Osteocyte (in vitro differentiated cells): ENCODE data around the gene ETS1. TPM values are rescaled to one million over a fixed set of nuclear protein-coding genes. Genes with fewer than 3 reads are reported as not detected.
A peak's percentile ranks its signal among the peaks of the same experiment; 100 is the strongest.

Experiments used
- DNase-seq: peaks from one replicate; pipeline ENCODE4 v3.0.0; 2021; ENCODE audit warnings: mixed read lengths; ENCODE audit not compliant: unreplicated experiment; ENCODE audit errors: extremely low spot score
- H3K27ac Mint-ChIP-seq: one replicate; pipeline ENCODE4 v1.8.0; 2021; ENCODE audit warnings: mild to moderate bottlenecking, mixed read lengths; ENCODE audit not compliant: unreplicated experiment
- H3K27me3 Mint-ChIP-seq: one replicate; pipeline ENCODE4 v1.8.0; 2021; ENCODE audit warnings: mixed read lengths; ENCODE audit not compliant: unreplicated experiment
- H3K36me3 Mint-ChIP-seq: one replicate; pipeline ENCODE4 v1.8.0; 2021; ENCODE audit warnings: mixed read lengths; ENCODE audit not compliant: unreplicated experiment
- H3K4me1 Mint-ChIP-seq: one replicate; pipeline ENCODE4 v1.8.0; 2021; ENCODE audit warnings: mixed read lengths; ENCODE audit not compliant: unreplicated experiment
- H3K4me3 Mint-ChIP-seq: one replicate; pipeline ENCODE4 v1.8.0; 2021; ENCODE audit warnings: mild to moderate bottlenecking, moderate library complexity, mixed read lengths; ENCODE audit not compliant: unreplicated experiment
- H3K9me3 Mint-ChIP-seq: one replicate; pipeline ENCODE4 v1.8.0; 2021; ENCODE audit warnings: mixed read lengths; ENCODE audit not compliant: unreplicated experiment
- total RNA-seq: library from RNA; stranded (reverse); gene quantifications from 2 replicates; pipeline ENCODE4 v1.2.1, GENCODE V29; 2021
- TF ChIP-seq, protein P1 (sequence below): fragments of 200-600 bp; sonication (generic); IDR thresholded peaks from 2 replicates; pipeline ENCODE4 v1.5.0; 2021; ENCODE audit warnings: antibody characterized with exemption, mild to moderate bottlenecking, moderate library complexity

The ETS1 gene
- total RNA-seq, 1 donor from 2014 or later, result 77.9 TPM

DNA sequence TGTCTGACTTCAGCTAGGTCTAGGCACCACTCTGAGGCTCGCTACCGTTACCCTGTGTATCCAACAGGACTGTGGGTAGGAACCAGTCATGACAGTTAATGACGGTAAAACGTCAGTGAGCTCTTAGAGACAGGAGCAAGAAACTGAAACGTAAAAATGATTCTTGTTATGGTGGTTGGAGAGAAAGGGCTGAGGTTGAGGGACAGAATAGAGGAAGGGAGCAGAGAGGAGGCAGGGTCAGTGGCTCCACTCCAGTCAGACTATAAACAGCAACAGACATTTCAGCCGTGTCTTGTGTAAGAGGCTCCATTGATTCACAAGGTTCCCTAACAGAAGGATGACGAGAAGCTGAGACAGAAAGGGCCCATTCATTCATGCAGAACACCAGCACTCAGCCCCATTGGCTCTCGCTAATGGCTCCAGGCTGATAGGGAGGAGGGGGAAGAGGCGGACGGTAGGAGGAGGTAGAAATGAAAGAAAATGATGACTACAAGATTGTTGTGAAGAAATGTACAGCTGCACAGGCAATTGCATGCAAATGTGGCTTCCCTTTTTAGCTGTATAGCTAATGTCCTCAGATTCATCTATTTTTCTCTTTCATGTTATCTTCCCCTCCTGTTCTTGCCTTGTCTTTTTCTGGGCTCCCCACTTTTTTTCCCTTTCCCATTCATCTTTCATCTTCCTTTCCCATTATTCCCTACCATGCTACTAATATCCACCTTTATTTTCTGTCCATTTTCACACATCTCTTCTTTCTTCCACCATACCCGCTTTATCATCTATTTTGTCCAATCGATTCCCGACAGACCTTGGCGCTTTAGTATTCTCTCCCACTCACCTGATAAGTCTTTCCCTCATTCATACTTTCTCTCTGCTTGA is 34.3 kb downstream of the ETS1 start:
- peaks cover 23% of the 10 kb centered on the region for H3K4me1 Mint-ChIP-seq
- DNase-seq, result no peak
- H3K27me3 Mint-ChIP-seq, result no peaks in the 10 kb centered on the region
- no peak overlapping the region for H3K27ac Mint-ChIP-seq
- no peaks in the 10 kb centered on the region for H3K36me3 Mint-ChIP-seq
- H3K4me3 Mint-ChIP-seq, result no peak overlapping the region
- TF ChIP-seq, protein P1, sequence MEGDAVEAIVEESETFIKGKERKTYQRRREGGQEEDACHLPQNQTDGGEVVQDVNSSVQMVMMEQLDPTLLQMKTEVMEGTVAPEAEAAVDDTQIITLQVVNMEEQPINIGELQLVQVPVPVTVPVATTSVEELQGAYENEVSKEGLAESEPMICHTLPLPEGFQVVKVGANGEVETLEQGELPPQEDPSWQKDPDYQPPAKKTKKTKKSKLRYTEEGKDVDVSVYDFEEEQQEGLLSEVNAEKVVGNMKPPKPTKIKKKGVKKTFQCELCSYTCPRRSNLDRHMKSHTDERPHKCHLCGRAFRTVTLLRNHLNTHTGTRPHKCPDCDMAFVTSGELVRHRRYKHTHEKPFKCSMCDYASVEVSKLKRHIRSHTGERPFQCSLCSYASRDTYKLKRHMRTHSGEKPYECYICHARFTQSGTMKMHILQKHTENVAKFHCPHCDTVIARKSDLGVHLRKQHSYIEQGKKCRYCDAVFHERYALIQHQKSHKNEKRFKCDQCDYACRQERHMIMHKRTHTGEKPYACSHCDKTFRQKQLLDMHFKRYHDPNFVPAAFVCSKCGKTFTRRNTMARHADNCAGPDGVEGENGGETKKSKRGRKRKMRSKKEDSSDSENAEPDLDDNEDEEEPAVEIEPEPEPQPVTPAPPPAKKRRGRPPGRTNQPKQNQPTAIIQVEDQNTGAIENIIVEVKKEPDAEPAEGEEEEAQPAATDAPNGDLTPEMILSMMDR, result no peak
- H3K9me3 Mint-ChIP-seq, result no peaks in the 10 kb centered on the region

DNA sequence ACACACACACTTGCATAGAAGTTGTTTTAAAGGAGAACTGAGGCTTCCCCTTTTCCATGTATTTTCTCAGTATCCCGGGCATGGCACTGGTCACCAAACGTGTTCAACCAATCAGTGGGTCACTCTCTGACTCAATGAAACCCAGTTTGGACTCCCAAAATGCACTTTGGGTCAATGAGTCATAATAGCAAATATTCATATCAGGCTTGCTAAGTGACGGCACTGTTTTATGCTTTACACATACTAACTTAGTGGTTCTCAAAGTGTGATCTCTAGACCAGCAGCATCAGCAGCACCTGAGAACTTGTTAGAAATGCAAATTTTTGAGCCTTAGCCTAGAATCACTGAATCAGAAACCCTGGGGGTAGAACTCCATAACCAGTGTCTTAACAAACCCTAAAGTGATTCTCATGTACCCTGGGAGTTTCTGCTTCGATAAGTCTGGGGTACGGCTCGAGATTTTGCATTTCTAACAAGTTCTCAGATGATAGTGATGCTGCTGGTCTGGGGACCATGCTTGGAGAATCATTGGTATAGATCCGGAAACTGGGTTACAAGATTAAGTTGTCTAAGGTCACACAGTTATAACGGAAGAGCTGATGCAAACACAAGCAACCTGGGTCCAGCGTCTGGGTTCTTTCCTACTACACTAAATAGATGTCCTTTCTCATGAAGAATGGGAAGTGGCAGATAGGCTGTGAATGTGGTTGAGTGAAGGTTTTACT is 35.6 kb downstream of the ETS1 start:
- H3K9me3 Mint-ChIP-seq, result no peaks in the 10 kb centered on the region
- no peak overlapping the region for H3K27ac Mint-ChIP-seq
- H3K36me3 Mint-ChIP-seq, result no peaks in the 10 kb centered on the region
- H3K4me1 Mint-ChIP-seq, result peaks cover 35% of the 10 kb centered on the region
- no peak overlapping the region for H3K4me3 Mint-ChIP-seq
- TF ChIP-seq, protein P1, result no peak
- H3K27me3 Mint-ChIP-seq, result no peaks in the 10 kb centered on the region
- DNase-seq, result peak; percentile 19

DNA sequence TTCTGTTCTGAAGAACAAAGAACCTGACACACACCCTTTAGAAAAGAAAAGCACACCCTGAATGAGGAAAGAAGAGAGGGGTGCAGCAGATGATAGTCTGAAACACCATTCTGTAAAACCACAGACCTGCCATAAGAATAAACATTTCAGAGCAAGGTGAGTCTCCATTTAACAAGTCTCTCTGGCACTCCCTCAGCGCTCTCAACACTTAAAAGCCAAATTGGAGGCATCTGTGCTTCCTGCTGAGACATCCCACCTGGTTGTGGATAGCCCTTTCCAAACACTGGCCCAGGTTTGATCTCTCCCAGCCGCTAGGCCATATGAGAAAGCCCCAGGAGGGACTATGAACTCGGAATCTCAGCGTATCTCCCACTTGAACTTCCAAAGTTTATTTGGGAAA is 36.3 kb downstream of the ETS1 start:
- H3K4me1 Mint-ChIP-seq, result peaks cover 36% of the 10 kb centered on the region
- H3K36me3 Mint-ChIP-seq, result no peaks in the 10 kb centered on the region
- no peak overlapping the region for H3K4me3 Mint-ChIP-seq
- H3K9me3 Mint-ChIP-seq, result no peaks in the 10 kb centered on the region
- DNase-seq, result no peak
- peak overlapping the region; percentile 13 for H3K27ac Mint-ChIP-seq
- TF ChIP-seq, protein P1, result no peak
- no peaks in the 10 kb centered on the region for H3K27me3 Mint-ChIP-seq

DNA sequence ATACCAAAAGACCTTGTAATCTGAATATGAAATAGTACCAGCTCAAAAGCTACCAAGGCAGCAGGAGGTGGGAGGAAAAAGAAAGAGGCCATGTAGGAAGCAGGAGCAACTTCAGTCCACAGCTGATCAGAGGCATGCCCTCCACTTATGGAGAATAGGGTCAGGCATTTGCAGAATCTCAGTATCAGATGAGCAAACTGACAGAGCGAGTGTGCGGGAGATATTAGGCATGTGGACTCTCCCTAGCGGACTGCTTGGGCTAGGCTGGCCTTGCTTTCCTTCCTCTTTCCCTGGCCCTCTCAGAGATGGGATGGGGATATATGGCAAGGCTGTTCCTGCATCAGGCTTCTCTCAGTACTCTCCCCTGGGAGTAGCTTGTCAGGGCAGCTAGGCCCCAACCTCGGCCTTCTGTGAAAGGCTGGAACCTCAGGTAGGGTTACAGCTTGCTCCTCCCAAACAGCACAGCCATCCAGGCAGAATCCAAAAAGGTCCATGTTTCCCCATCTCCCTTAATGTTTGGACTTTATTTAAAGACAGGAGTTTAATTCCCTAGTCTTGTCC is 37.0 kb downstream of the ETS1 start:
- TF ChIP-seq, protein P1, result no peak
- Mint-ChIP-seq H3K27me3 (no peaks in the 10 kb centered on the region), H3K9me3 (no peaks in the 10 kb centered on the region), H3K36me3 (no peaks in the 10 kb centered on the region), H3K4me1 (peaks cover 36% of the 10 kb centered on the region), H3K4me3 (no peak overlapping the region), H3K27ac (no peak overlapping the region)
- no peak for DNase-seq
